Gastroesophageal sphincter (tissue), 3 donors: ENCODE data around the gene DNAAF3.

Source experiments
- EP300 ChIP-seq: sonication (generic); formaldehyde crosslinking; IDR thresholded peaks from one replicate; pipeline ENCODE4 v1.6.1; 2017; ENCODE audit warnings: antibody characterized with exemption, mild to moderate bottlenecking
- POLR2A ChIP-seq, 2 donors: fragments of 450-650 bp; IDR thresholded peaks; one replicate each; pipeline ENCODE4 v1.6.1; 2017; ENCODE audit warnings: antibody characterized with exemption in 2 of 2, mild to moderate bottlenecking in 2 of 2, moderate library complexity in 1 of 2
- TF ChIP-seq, protein P1 (sequence below), 4 experiments: fragments of 200-600 bp in 2 of 4; fragments of 450-650 bp in 2 of 4; sonication (generic) in 1 of 4; IDR thresholded peaks; one replicate each; pipeline ENCODE4 v1.5.1; 2017 to 2019; ENCODE audit warnings: antibody characterized with exemption in 4 of 4, mild to moderate bottlenecking in 2 of 4, moderate library complexity in 2 of 4

DNA sequence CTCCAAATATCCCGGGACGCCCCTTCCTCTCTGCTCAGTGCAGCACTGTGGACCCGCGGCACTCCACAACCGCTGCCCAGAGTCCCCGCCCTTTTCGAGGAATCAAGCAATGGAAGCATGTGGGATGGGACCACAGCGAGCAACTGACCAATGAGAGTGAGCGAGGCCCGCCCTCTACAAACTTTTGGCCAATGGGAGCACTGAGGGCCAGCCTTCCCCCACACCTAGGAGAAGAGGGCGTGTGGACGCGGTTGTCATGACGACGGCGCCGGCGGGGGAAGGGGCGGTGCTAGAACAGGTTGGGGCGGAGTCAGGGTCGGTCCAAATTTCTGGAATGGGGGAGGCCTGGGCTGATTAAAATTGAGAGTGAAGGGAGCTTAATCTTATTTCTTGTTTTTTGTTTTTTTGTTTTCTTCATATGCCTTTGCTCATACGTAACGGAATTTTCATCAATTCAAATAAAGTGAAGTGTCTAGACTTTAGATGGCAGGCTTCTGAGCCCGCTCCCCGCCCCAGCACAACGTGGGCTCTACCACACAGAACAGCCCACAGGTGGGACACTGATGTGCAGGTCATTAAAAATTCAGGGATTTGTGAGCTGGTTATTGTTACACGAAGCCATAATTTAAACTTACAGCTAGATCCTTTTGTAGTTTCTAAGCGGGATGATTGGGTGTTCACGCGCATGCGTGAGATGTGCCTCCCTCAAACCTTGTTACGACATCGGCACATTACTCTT lies at the start of gene DNAAF3:
- TF ChIP-seq, protein P1, sequence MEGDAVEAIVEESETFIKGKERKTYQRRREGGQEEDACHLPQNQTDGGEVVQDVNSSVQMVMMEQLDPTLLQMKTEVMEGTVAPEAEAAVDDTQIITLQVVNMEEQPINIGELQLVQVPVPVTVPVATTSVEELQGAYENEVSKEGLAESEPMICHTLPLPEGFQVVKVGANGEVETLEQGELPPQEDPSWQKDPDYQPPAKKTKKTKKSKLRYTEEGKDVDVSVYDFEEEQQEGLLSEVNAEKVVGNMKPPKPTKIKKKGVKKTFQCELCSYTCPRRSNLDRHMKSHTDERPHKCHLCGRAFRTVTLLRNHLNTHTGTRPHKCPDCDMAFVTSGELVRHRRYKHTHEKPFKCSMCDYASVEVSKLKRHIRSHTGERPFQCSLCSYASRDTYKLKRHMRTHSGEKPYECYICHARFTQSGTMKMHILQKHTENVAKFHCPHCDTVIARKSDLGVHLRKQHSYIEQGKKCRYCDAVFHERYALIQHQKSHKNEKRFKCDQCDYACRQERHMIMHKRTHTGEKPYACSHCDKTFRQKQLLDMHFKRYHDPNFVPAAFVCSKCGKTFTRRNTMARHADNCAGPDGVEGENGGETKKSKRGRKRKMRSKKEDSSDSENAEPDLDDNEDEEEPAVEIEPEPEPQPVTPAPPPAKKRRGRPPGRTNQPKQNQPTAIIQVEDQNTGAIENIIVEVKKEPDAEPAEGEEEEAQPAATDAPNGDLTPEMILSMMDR (IDR thresholded peaks at IDR 0.05) = no peak
- TF ChIP-seq POLR2A (IDR thresholded peaks at IDR 0.05) = no peak
- no peak for TF ChIP-seq EP300
